LoVo (cell line): Measurements from ENCODE around the gene HNRNPC.
"Not testable (repeated sequence)": the region's sequence is repeated elsewhere in the genome, so short reads cannot be mapped to it uniquely, and the experiment has no call there.

Experiments used
- DNase-seq: peaks from one replicate; pipeline ENCODE4 v3.0.0-alpha.2; 2016; ENCODE audit warnings: low spot score

HNRNPC gene

DNA sequence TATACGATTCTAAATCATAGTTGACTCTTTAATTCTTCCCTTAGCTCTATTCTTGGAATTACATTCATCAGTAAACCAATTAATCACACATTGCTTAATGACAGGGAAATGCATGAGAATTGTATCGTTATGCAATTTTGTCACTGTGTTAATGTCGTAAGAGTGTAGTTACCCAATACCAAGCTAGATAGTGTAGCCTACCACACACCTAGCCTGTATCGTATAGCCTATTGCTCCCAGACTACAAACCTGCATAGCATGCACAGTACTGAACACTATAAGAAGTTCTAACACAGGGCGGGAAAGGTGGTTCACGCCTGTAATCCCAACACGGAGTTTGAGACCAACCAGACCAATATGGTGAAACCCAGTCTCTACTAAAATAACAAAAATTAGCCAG lies 24.7 kb downstream of the HNRNPC start:
- DNase-seq = no peak

DNA sequence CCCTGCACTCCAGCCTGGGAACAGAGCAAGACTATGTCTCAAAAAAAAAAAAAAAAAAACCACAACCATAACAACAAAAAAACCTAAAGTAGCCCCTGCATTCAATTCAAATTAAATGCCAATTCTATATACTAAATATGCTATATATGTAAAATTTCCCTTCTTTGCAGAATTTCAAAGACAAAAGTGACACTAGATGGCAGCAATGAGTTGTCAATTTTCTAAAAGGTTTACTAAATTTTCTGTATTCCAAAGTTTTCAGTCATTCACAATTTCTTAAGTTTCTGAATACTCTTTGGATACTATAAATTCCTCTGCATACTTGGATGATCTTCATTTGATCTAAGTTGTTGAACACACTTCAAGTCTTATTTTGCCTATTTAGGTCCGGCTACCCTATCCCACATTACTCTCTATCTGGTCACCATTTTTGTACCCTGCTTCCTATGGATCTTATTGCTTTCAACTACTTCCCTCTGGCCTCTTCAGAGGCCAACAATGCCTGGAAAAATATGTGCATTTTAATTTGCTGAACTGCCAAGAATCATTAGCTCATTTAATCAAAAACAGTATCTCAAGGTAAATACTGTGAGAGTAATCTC lies 27.9 kb downstream of the HNRNPC start:
- DNase-seq = no peak

DNA sequence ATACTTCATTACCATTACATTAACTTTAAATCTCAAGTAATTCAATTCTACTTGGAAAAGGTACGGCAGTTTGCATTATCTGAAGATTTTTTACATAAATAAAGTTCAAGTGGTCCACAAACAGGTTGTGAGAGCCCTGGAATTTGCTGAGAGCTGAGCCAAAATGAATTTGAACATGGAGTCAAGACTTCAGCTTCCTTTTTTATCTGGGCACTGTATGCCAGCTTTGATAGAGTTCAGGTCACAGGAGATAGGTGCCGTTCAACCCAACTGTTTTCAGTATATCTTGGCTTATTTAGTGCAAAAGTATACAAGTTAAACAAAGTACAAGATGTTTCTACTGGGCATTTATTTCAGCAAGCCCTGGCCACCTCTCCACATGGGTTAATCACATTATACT lies 28.8 kb downstream of the HNRNPC start:
- DNase-seq = no peak

DNA sequence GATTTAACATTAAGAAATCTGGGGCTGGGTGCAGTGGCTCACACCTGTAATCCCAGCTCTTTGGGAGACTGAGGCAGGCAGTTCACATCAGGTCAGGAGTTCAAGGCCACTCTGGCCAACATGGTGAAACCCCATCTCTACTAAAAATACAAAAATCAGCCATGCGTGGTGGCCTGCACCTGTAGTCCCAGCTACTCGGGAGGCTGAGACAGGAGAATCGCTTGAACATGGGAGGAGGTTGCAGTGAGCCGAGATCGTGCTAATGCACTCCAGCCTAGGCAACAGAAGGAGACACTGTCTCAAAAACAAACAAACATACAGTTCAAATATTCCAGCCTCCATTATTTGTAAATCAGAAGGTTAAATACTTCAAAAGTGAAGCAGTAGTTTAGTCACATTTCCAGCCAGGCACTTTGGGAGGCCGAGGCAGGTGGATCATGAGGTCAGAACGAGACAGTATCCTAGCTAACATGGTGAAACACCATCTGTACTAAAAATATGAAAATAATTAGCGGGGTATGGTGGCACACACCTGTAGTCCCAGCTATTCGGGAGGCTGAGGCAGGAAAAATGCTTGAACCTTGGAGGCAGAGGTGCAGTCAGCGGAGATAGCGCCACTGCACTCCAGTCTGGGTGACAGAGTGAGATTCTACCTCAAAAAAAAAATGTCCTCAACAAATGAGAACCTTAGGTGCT lies 30.3 kb downstream of the HNRNPC start:
- no peak for DNase-seq

DNA sequence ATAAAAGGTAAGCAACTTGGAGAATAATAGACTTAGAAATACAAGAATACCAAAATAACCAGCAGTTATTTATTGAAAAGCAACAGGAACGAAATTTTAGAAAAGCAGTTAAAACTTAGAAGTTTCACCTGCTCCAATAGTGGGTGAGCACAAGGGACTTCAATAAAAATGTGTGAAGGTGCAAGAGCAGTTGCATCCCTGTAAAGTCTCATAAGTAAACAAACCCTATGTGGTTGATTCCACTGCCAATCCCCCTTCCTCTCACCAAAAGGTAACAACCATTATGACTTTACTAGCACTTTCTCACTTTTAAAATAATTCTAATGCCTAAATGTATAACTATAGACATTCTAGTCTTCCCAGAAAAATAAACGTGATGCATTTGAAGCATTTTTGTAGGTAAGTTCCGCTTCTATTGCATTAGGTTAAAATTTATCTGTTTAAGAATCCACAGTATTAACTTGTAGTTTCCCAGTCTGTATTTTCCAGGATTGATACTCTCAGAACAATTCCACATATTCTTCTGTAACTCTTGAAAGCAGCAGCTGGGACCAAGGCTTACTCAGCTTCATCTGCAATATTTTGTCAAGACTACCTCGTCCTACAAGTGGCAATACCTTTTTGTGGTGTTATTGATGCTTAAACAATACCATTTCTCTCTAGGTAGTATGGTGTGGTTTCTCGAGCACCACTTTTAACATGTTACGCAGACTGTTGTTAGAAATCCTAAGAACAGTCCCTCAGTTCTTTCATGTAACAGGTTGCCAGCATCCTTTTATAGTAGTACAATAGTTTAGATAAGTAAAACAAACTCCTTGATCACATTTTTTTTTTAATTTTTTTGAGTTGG lies 32.1 kb downstream of the HNRNPC start:
- DNase-seq = no peak

DNA sequence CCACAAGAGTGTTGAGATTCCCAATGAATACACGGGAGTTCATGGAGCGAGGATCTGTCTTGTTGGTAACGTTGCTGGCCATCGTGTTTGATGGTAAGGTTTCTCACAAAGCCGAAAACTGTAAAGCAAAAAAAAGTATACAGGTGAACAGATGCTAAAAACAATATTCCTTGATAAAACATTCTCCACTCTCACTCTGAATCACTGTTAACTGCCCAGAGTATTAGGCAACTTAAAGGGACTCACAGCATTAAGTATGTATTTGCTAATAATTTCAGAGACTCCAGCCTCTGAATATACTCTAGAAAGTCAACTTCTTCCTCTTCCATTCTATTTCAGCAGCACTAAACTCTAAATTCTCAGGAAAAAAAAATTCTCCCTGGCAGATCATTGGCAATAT lies 35.1 kb downstream of the HNRNPC start:
- DNase-seq = no peak

DNA sequence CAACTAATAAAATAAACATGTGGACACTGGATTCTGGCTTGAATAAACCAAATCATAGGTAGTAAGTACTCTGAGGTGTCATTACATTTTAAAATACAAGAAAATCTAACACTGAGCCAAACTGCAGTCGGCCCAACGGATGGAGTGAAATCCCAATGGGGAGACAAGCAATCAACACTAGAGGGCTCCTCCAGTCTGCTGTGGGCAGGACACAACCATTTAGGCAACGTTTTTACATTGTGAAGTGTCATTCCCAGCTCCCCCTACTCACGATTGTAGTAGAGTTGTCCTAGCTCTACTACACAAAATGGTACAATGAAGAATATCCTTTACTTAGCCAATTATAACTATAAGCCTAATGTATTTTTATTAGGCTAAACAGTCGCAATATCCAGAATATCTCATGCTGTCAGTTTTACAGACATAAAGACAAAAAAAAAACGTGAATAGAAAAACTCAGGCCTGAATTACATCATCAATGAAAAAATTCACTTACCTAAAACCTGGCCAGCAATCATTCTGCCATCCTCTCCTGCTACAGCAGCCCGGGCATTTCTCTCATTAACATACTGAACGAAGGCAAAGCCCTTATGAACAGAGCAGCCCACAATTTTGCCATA lies 35.7 kb downstream of the HNRNPC start:
- DNase-seq = no peak

DNA sequence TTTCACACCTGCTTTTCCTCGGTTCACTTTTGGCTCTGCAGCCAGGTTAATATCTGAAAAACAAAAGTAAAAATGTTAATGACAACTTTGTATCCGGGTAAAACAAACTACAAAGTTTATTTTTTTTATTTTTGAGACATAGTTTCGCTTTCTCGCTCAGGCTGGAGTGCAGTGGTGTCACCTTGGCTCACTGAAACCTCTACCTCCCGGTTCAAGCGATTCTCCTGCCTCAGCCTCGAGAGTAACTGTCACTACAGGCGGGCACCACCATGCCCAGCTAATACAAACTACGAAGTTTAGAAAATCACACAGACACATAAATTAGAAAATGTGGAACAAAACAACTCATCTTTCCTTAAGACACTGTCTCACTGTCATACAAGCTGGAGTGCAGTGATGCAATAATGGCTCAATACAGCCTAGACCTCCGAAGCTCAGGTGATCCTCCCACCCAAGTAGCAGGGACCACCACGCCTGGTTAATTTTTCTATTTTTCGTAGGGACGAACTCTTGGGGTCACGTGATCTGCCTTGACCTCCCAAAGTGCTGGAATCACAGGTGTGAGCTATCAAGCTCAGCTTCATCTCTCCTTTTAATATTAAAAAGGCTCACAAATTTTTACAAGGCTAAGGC lies 38.1 kb downstream of the HNRNPC start:
- DNase-seq = no peak

DNA sequence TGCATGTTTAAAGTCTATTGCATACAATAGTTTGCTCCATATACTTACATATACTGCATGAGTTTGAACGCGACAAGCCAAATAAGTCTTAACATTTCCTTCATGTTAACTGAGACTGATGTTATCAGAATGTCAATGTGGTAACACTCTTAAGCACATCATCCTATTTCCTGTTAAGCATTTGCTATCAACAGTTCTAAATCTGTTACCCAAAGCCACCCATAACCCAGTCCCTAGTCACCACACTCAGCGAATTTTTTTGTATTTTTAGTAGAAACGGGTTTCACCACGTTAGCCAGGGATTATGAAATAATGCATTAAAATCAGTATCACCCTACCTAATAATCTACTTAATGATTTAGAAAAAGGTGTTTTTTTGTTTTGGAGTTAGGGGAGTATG lies 39.4 kb downstream of the HNRNPC start:
- DNase-seq = no peak

DNA sequence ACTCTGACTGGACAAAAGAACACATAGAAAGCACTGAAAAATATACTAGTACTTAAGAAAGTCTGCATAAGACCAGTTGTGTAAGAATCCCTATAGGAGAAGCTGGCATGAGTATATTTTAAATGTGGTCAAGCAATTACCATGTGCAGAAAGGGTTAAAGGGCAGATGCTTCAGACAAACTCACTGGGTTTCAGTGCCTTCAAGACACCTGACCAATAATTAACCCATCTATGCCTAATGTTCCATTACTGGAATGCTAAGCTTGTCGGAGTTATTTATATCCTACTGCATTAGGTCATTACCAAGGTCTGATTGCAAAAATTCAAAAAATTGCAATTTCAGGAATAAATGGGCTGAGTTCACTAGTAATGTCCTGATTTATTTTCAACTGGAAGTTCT lies 41.3 kb downstream of the HNRNPC start:
- DNase-seq = no peak

DNA sequence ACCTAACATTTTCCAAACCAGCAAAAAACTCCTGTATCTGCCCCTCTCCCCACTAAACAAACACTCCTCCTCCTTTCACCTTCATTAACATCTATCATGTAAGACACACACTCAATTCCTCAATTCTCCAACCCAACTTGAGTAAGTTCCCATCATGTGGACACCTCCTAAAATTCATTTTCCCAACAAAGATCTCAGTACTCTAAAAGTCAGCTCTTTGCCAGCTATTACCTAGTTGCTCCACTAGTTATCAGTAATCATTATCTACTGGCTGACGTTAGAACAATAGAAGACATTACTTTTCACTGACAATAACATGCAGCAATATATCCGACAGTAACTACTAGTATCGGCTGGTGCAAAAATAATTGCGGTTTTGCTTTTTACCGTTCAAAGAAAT lies 42.1 kb downstream of the HNRNPC start:
- DNase-seq = no peak

DNA sequence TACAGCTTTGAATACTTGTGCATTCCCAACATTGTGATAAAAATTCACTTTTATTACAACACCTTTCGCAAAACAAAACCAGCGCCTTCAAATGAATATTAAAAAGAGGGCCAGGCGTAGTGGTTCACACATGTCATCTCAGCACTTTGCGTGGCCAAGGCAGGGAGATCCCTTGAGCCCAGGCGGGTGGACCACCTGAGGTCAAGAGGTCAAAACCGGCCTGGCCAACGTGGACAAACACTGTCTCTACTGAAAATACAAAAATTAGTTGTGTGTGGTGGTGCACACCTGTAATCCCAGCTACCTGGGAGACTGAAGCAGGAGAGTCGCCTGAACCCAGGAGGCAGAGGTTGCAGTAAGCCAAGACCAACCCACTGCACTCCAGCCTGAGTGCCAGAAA lies 42.8 kb downstream of the HNRNPC start:
- DNase-seq = no peak

DNA sequence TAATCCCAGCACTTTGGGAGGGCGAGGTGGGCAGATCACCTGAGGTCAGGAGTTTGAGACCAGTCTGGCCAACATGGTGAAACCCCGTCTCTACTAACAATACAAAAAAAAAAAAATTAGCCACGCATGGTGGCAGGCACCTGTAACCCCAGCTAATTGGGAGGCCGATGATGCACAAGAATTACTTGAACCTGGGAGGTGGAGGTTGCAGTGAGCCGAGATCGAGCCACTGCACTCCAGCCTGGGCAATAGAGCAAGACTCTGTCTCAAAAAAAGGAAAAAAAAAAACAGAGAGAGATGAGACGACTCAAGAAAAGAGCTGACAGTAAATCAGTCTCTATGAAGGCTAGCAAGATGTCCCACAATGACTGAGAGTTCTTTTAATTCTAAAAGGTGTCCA lies 44.1 kb downstream of the HNRNPC start:
- not testable (repeated sequence) for DNase-seq

DNA sequence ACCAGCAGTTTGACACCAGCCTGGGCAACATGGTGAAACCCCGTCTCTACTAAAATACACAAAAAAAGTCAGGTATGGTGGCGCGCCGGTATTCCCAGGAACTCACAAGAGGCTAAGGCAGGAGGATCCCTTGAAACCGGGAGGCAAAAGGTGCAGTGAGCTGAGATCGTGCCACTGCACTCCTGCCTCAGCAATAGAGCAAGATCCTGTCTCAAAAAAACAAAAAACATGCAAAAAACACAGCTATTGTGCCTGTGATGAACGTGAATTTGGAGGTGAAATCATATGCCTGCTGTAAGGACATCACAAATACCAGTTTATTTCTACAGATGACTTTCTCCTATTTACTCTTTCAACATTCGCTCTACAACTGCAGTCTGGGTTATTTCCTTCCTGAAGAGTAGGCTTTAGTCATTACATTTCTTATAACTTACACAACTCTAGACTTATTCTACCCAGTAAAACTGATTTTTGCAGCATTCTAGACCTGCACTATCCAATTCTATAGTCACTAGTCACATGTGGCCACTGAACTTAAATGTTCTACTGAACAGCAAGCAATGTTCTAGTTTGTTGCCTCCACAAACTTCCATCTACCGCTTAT lies 48.3 kb downstream of the HNRNPC start:
- DNase-seq = no peak

DNA sequence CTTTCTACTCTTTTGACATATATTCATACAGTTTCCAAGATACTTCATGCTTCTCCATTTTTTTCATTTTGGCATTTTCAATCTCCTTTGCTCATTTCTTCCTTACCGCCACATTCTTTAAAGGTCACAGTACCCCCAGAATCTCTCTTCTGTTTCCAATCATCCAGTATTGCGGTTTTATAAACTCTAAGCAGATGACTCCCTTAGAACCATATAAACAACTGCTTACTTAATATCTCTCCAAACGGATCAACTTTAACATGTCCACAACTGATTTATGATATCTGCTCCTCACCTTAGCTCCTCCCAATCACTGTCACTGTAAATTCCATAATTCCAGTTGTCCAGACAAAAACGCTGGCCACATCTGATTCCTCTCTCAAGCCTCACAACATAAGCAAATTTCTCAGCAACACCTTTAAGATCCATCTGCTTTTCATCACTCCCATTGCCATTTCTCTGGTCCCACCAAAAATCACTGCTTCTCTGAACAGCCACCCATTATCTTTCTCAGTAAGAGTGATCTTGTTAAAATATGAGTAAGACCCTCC lies 49.6 kb downstream of the HNRNPC start:
- no peak for DNase-seq

DNA sequence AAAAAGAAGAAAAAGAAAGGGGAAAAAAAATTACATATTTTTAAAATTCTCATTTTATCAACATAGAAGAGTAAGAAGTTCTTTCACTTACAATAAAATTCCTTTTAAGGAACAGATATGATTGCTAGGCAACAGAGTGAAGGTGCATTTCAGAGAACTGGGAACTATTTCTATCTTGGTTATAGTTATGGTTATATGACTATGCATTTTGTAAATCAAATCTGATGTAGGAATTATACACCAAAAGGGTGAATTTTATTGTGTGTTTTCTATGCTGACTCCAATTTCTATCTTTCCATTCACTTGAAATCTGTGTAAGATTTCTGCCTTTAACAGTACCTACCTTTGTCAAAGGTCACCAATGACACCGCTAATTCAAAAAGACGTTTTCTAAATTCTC lies 50.1 kb downstream of the HNRNPC start:
- DNase-seq = no peak

DNA sequence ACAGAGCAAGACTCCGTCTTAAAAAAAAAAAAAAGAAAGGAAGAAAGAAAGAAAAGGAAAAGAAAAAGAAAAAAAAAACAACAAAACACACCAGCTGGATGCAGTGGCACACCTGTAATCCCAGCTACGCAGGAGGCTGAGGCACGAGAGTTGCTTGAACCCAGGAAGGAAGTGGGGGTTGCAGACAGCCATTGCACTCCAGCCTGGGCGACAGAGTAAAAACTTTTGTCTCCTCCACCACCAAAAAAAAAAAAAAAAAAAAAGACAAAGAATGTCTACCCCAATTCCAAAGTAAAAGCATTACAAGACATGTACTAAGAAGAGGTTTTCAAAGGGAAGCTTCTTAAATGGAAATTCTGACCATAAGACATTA lies 53.4 kb downstream of the HNRNPC start:
- no peak for DNase-seq

DNA sequence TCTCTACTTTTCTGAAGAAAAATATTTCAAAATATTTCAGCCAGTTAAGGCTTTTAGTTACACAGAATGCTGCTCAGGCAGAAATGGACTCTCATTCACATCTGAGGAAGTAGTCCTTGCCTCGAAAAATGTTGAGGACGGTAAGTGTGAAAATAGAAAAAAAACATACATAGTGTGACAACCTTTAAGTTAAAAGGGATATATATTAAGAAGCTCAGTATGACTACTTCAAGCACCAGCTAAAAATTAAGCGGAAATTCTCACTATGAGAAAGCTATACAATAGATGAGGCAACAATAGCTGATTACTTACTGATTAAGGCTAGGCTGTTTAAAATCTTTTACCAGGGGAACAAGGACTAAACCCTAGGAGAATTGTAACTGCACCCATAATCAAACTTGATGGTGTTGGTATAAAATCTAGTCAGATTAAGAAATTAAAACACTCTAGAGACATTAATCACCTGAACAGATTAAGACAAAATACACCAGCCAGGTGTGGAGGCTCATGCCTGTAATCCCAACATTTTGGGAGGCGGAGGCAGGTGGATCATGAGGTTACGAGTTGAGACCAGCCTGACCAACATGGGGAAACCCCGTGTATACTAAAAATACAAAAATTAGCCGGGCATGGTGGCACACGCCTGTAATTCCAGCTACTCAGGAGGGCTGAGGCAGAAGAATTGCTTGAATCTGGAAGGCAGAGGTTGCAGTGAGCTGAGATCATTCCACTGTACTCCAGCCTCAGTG lies 53.9 kb downstream of the HNRNPC start:
- DNase-seq = no peak

DNA sequence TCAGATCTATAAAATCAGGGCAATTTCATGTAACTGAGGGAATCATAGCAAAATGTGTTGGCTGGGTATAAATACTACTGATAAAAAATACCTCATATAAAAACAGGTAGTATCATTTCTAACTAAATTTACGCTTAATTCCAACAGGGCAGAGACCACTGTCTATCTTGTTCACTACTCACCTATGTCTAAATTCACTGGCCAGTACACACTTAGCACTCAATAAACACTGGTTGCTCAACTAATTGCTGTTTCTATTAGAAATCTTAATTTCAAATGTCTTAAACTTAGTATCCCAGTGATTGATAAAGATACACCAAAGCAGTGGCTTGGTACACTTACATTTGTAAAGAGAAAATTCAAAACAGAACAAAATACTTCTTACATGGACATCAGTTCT lies 55.6 kb downstream of the HNRNPC start:
- no peak for DNase-seq

DNA sequence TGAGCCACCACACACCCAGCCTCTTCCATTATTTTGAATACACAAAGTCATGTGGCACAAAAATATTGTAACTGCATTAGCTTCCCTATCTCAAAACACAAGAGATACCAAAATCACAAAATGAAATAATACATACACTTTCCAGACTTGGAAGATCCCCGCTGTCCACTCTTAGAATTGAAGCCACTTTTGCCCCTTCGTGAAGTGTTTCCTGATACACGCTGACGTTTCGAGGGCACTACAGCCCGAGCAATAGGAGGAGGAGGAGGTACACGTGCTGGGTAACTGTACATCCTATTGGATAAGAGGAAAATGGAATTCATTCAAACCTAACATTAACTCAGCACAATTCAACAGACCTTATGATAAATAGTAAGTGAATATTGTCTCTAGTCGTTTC lies 56.4 kb downstream of the HNRNPC start:
- DNase-seq = not testable (repeated sequence)

DNA sequence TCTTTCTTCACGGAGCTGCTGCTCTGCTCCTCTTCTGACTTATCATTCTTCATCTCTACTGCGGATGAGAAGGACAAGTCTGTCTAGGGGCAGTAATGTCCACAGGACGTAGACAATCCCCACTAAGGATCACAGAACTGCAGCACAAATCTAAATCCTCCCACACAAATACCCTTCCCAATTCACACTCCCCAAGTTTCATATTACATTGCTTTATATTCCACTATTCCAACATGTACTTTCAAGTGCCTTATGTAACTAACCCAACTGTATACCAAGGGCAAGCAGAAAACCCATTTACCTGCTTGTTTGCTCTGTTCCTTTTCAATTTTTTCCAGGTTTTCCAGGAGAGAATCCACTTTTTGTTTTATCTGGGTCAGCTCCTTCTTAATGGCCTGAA lies 57.7 kb downstream of the HNRNPC start:
- no peak for DNase-seq
